ENCODE results near the gene FAM120A.
A peak's percentile ranks its signal among the peaks of the same experiment; 100 is the strongest.

The FAM120A gene

DNA sequence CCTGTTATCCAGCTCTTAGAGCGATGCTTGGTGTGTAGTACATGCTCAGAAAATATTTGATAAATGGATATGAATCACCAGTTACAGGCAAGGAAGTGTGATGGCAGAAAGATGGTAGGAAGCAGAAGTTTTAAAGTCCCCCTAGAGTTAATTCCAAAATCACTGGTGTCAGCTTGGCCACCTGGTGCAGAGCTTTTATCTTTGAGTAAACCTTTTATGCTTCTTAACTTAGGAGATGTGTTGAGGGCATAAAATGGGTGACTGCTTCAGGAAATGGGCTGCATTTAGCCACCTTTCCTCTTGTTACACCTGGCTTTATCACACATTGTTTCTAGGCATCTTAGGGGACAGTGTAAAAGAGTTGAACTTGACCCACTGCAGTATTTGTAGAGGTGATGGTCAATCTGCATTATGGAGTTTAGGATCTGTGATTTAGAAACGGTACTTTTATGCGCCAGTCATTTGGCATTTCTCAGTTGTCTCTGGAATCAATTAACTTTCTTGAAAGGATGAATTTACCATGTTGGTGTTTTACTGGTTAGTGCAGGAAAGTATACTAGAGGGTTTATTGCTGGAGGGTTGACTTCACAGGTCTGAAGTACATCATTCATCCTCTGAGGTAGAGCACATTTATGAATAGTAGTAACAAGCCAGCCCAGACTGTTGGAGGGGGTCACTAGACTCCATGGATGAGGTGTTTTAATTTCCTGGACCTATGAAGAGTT, 9.4 kb downstream of the FAM120A start:
- peaks cover 75% of the 10 kb centered on the region for H3K4me1 ChIP-seq (ENCODE audit: insufficient read depth, low read length, poor library complexity, severe bottlenecking)
- TF ChIP-seq, protein P1, sequence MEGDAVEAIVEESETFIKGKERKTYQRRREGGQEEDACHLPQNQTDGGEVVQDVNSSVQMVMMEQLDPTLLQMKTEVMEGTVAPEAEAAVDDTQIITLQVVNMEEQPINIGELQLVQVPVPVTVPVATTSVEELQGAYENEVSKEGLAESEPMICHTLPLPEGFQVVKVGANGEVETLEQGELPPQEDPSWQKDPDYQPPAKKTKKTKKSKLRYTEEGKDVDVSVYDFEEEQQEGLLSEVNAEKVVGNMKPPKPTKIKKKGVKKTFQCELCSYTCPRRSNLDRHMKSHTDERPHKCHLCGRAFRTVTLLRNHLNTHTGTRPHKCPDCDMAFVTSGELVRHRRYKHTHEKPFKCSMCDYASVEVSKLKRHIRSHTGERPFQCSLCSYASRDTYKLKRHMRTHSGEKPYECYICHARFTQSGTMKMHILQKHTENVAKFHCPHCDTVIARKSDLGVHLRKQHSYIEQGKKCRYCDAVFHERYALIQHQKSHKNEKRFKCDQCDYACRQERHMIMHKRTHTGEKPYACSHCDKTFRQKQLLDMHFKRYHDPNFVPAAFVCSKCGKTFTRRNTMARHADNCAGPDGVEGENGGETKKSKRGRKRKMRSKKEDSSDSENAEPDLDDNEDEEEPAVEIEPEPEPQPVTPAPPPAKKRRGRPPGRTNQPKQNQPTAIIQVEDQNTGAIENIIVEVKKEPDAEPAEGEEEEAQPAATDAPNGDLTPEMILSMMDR (conservative IDR thresholded peaks at IDR 0.05; ENCODE audit: low read length), result no peak
- no peak for TF ChIP-seq EZH2phosphoT487 (IDR thresholded peaks at IDR 0.05; ENCODE audit: borderline replicate concordance)

DNA sequence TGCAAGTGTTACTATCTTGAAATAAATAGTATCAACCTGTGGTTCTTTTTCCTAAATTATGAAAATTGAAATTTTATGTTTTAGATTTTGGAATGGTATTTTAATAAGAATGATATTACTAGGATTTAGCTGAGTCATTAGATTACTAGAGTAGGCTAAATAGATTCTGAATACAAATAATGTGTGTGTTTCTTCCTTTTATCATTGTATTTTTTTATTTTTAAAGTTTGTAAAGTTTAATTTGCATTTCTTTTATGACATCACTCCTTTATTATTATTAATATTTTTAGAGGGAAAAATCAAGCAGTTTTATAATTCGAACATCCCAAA, 9.9 kb downstream of the FAM120A start:
- H3K4me1 ChIP-seq (ENCODE audit: insufficient read depth, low read length, poor library complexity, severe bottlenecking), result peaks cover 70% of the 10 kb centered on the region
- TF ChIP-seq, protein P1 (conservative IDR thresholded peaks at IDR 0.05; ENCODE audit: low read length), result no peak
- TF ChIP-seq EZH2phosphoT487 (IDR thresholded peaks at IDR 0.05; ENCODE audit: borderline replicate concordance), result no peak
- peak overlapping the region; percentile 48 for H3K4me2 ChIP-seq (ENCODE audit: low read depth, low read length, poor library complexity, severe bottlenecking)

More for the DNA sequence above, 9.4 kb downstream of the FAM120A start:
- no peaks in the 10 kb centered on the region for H3K9me2 ChIP-seq (replicated peaks; ENCODE audit: low read depth, low read length)
- no peaks in the 10 kb centered on the region for H3K36me3 ChIP-seq (ENCODE audit: insufficient read depth, low read length)
- H3K4me2 ChIP-seq (ENCODE audit: low read depth, low read length, poor library complexity, severe bottlenecking), result peak overlapping the region; percentile 48
- no peak overlapping the region for H2AFZ ChIP-seq (ENCODE audit: low read length)
- H3F3A ChIP-seq (ENCODE audit: low read depth), result no peaks in the 10 kb centered on the region
- H3K4me3 ChIP-seq (ENCODE audit: low read length, poor library complexity, severe bottlenecking), result peak overlapping the region; percentile 12
- no peak overlapping the region for H3K9ac ChIP-seq (ENCODE audit: low read depth, low read length, poor library complexity, severe bottlenecking)
- H4K20me1 ChIP-seq (ENCODE audit: insufficient read depth, low read length, poor library complexity, severe bottlenecking), result peaks cover 91% of the 10 kb centered on the region
- H3K9me3 ChIP-seq (ENCODE audit: insufficient read depth, low read depth, low read length), result no peaks in the 10 kb centered on the region
- H3K79me2 ChIP-seq (ENCODE audit: insufficient read depth, low read length), result peaks cover 99% of the 10 kb centered on the region
- no peaks in the 10 kb centered on the region for H3K27me3 ChIP-seq (ENCODE audit: insufficient read depth, low read length, poor library complexity, severe bottlenecking)

DNA sequence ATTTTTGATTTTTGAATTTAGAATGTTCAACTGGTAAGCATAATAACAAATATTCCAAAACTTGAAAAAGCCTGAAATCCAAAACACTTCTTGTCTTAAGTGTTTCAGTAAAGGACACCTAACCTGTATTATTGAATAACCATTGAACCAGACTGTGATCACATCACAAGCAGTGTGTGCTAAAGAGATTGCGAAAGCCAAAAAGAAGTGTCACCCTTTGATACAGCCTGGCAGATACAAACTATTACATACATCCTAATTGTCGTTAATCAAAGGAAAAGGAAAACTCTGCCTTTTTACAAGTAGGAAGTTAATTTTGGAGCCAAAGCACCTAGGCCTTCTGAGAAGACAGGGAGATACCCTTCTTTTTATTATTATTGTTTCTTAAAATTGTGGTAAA, 10.3 kb downstream of the FAM120A start:
- no peaks in the 10 kb centered on the region for H3K9me2 ChIP-seq (replicated peaks; ENCODE audit: low read depth, low read length)
- H3K4me1 ChIP-seq (ENCODE audit: insufficient read depth, low read length, poor library complexity, severe bottlenecking), result peaks cover 68% of the 10 kb centered on the region
- no peak overlapping the region for H2AFZ ChIP-seq (ENCODE audit: low read length)
- no peaks in the 10 kb centered on the region for H3K9me3 ChIP-seq (ENCODE audit: insufficient read depth, low read depth, low read length)
- H3K4me2 ChIP-seq (ENCODE audit: low read depth, low read length, poor library complexity, severe bottlenecking), result no peak overlapping the region
- H3K79me2 ChIP-seq (ENCODE audit: insufficient read depth, low read length), result peaks cover 99% of the 10 kb centered on the region
- no peak overlapping the region for H3K4me3 ChIP-seq (ENCODE audit: low read length, poor library complexity, severe bottlenecking)
- H3K36me3 ChIP-seq (ENCODE audit: insufficient read depth, low read length), result no peaks in the 10 kb centered on the region
- TF ChIP-seq EZH2phosphoT487 (IDR thresholded peaks at IDR 0.05; ENCODE audit: borderline replicate concordance), result no peak
- TF ChIP-seq, protein P1 (conservative IDR thresholded peaks at IDR 0.05; ENCODE audit: low read length), result no peak
- no peak overlapping the region for H3K9ac ChIP-seq (ENCODE audit: low read depth, low read length, poor library complexity, severe bottlenecking)
- H3K27me3 ChIP-seq (ENCODE audit: insufficient read depth, low read length, poor library complexity, severe bottlenecking), result no peaks in the 10 kb centered on the region
- peaks cover 91% of the 10 kb centered on the region for H4K20me1 ChIP-seq (ENCODE audit: insufficient read depth, low read length, poor library complexity, severe bottlenecking)
- H3F3A ChIP-seq (ENCODE audit: low read depth), result no peaks in the 10 kb centered on the region

More for the DNA sequence above, 9.9 kb downstream of the FAM120A start:
- no peak overlapping the region for H2AFZ ChIP-seq (ENCODE audit: low read length)
- H3K27me3 ChIP-seq (ENCODE audit: insufficient read depth, low read length, poor library complexity, severe bottlenecking), result no peaks in the 10 kb centered on the region
- H3K9me2 ChIP-seq (replicated peaks; ENCODE audit: low read depth, low read length), result no peaks in the 10 kb centered on the region
- H3F3A ChIP-seq (ENCODE audit: low read depth), result no peaks in the 10 kb centered on the region
- no peaks in the 10 kb centered on the region for H3K36me3 ChIP-seq (ENCODE audit: insufficient read depth, low read length)
- H4K20me1 ChIP-seq (ENCODE audit: insufficient read depth, low read length, poor library complexity, severe bottlenecking), result peaks cover 91% of the 10 kb centered on the region
- no peaks in the 10 kb centered on the region for H3K9me3 ChIP-seq (ENCODE audit: insufficient read depth, low read depth, low read length)
- H3K9ac ChIP-seq (ENCODE audit: low read depth, low read length, poor library complexity, severe bottlenecking), result no peak overlapping the region
- H3K4me3 ChIP-seq (ENCODE audit: low read length, poor library complexity, severe bottlenecking), result no peak overlapping the region
- peaks cover 99% of the 10 kb centered on the region for H3K79me2 ChIP-seq (ENCODE audit: insufficient read depth, low read length)
